Measurements from ENCODE around the gene PCARE. TPM values are rescaled to one million over a fixed set of nuclear protein-coding genes. Genes with fewer than 3 reads are reported as not detected.

The PCARE gene
- polyA plus RNA-seq, 2 donors: 0.07 to 0.22 TPM

- WGBS, 2 donors: 72 to 82% methylated on average over 9 of the region's 9 CpGs
- Histone ChIP-seq H3K4me3 (ENCODE audit: low read depth in 1 of 2, low read length in 2 of 2) (no peak overlapping the region), H3K36me3 (ENCODE audit: control insufficient read depth in 2 of 2, insufficient read depth in 2 of 2, low read length in 1 of 2) (no peaks in the 10 kb centered on the region), H3K27me3 (ENCODE audit: control insufficient read depth in 1 of 2, insufficient read depth in 2 of 2, low read length in 2 of 2) (no peaks in the 10 kb centered on the region), H3K4me1 (ENCODE audit: control insufficient read depth in 2 of 2, insufficient read depth in 2 of 2, low read length in 1 of 2) (peaks cover 13 to 24% of the 10 kb centered on the region in 2 donors), H3K27ac (ENCODE audit: low read depth in 2 of 2, low read length in 1 of 2) (no peak overlapping the region), H3K9me3 (ENCODE audit: control insufficient read depth in 2 of 2, insufficient read depth in 1 of 2, low read depth in 1 of 2, low read length in 1 of 2) (no peaks in the 10 kb centered on the region)
Observed at GRCh38 chr2:29060441-29060840, 13.9 kb downstream of the PCARE start.

- Histone ChIP-seq H3K27ac (ENCODE audit: low read depth in 2 of 2, low read length in 1 of 2) (no peak overlapping the region), H3K27me3 (ENCODE audit: control insufficient read depth in 1 of 2, insufficient read depth in 2 of 2, low read length in 2 of 2) (no peaks in the 10 kb centered on the region), H3K36me3 (ENCODE audit: control insufficient read depth in 2 of 2, insufficient read depth in 2 of 2, low read length in 1 of 2) (no peaks in the 10 kb centered on the region), H3K4me1 (ENCODE audit: control insufficient read depth in 2 of 2, insufficient read depth in 2 of 2, low read length in 1 of 2) (peaks cover 9 to 19% of the 10 kb centered on the region in 2 donors), H3K4me3 (ENCODE audit: low read depth in 1 of 2, low read length in 2 of 2) (no peak overlapping the region), H3K9me3 (ENCODE audit: control insufficient read depth in 2 of 2, insufficient read depth in 1 of 2, low read depth in 1 of 2, low read length in 1 of 2) (no peaks in the 10 kb centered on the region)
- 84 to 86% methylated on average over 1 of the region's 1 CpG for WGBS, 2 donors
Observed at GRCh38 chr2:29059624-29060023, 14.7 kb downstream of the PCARE start.

- Histone ChIP-seq H3K9me3 (ENCODE audit: control insufficient read depth in 2 of 2, insufficient read depth in 1 of 2, low read depth in 1 of 2, low read length in 1 of 2) (no peaks in the 10 kb centered on the region), H3K4me3 (ENCODE audit: low read depth in 1 of 2, low read length in 2 of 2) (no peak overlapping the region), H3K4me1 (ENCODE audit: control insufficient read depth in 2 of 2, insufficient read depth in 2 of 2, low read length in 1 of 2) (peaks cover 2 to 9% of the 10 kb centered on the region in 2 donors), H3K27me3 (ENCODE audit: control insufficient read depth in 1 of 2, insufficient read depth in 2 of 2, low read length in 2 of 2) (no peaks in the 10 kb centered on the region), H3K27ac (ENCODE audit: low read depth in 2 of 2, low read length in 1 of 2) (peak overlapping the region in 1 of 2 donors; percentile 24), H3K36me3 (ENCODE audit: control insufficient read depth in 2 of 2, insufficient read depth in 2 of 2, low read length in 1 of 2) (no peaks in the 10 kb centered on the region)
- 81 to 82% methylated on average over 4 of the region's 4 CpGs for WGBS, 2 donors
Observed at GRCh38 chr2:29057006-29057405, 17.3 kb downstream of the PCARE start.

- Histone ChIP-seq H3K36me3 (ENCODE audit: control insufficient read depth in 2 of 2, insufficient read depth in 2 of 2, low read length in 1 of 2) (no peaks in the 10 kb centered on the region), H3K4me1 (ENCODE audit: control insufficient read depth in 2 of 2, insufficient read depth in 2 of 2, low read length in 1 of 2) (peaks cover 2 to 9% of the 10 kb centered on the region in 2 donors), H3K27ac (ENCODE audit: low read depth in 2 of 2, low read length in 1 of 2) (peak overlapping the region in 1 of 2 donors; percentile 15), H3K9me3 (ENCODE audit: control insufficient read depth in 2 of 2, insufficient read depth in 1 of 2, low read depth in 1 of 2, low read length in 1 of 2) (no peaks in the 10 kb centered on the region), H3K27me3 (ENCODE audit: control insufficient read depth in 1 of 2, insufficient read depth in 2 of 2, low read length in 2 of 2) (no peaks in the 10 kb centered on the region), H3K4me3 (ENCODE audit: low read depth in 1 of 2, low read length in 2 of 2) (no peak overlapping the region)
- 95 to 98% methylated on average over 5 of the region's 5 CpGs for WGBS, 2 donors
Observed at GRCh38 chr2:29056452-29056851, 17.9 kb downstream of the PCARE start.

- H3K9me3 ChIP-seq (ENCODE audit: control insufficient read depth in 2 of 2, insufficient read depth in 1 of 2, low read depth in 1 of 2, low read length in 1 of 2): no peaks in the 10 kb centered on the region
- 97 to 100% methylated on average over 1 of the region's 1 CpG for WGBS, 2 donors
Observed at GRCh38 chr2:29055601-29056000, 18.7 kb downstream of the PCARE start.

GRCh38 chr2:29054430-29054829 lies 19.9 kb downstream of the PCARE start:
- H3K27me3 ChIP-seq (ENCODE audit: control insufficient read depth in 1 of 2, insufficient read depth in 2 of 2, low read length in 2 of 2): no peaks in the 10 kb centered on the region
- WGBS, 2 donors: 77% methylated on average over 7 of the region's 7 CpGs
- no peaks in the 10 kb centered on the region for H3K9me3 ChIP-seq (ENCODE audit: control insufficient read depth in 2 of 2, insufficient read depth in 1 of 2, low read depth in 1 of 2, low read length in 1 of 2)

More at GRCh38 chr2:29055601-29056000, 18.7 kb downstream of the PCARE start:
- Histone ChIP-seq H3K36me3 (ENCODE audit: control insufficient read depth in 2 of 2, insufficient read depth in 2 of 2, low read length in 1 of 2) (no peaks in the 10 kb centered on the region), H3K27me3 (ENCODE audit: control insufficient read depth in 1 of 2, insufficient read depth in 2 of 2, low read length in 2 of 2) (no peaks in the 10 kb centered on the region), H3K4me3 (ENCODE audit: low read depth in 1 of 2, low read length in 2 of 2) (no peak overlapping the region), H3K4me1 (ENCODE audit: control insufficient read depth in 2 of 2, insufficient read depth in 2 of 2, low read length in 1 of 2) (peaks cover 2 to 9% of the 10 kb centered on the region in 2 donors), H3K27ac (ENCODE audit: low read depth in 2 of 2, low read length in 1 of 2) (no peak overlapping the region)

GRCh38 chr2:29053670-29054400 lies 20.5 kb downstream of the PCARE start:
- H3K27ac ChIP-seq (ENCODE audit: low read depth in 2 of 2, low read length in 1 of 2): peak overlapping the region; percentile 0 to 1
- H3K27me3 ChIP-seq (ENCODE audit: control insufficient read depth in 1 of 2, insufficient read depth in 2 of 2, low read length in 2 of 2): no peaks in the 10 kb centered on the region
- H3K9me3 ChIP-seq (ENCODE audit: control insufficient read depth in 2 of 2, insufficient read depth in 1 of 2, low read depth in 1 of 2, low read length in 1 of 2): no peaks in the 10 kb centered on the region
- H3K36me3 ChIP-seq (ENCODE audit: control insufficient read depth in 2 of 2, insufficient read depth in 2 of 2, low read length in 1 of 2): no peaks in the 10 kb centered on the region
- 59 to 61% methylated on average over 5 of the region's 5 CpGs for WGBS, 2 donors
- H3K4me3 ChIP-seq (ENCODE audit: low read depth in 1 of 2, low read length in 2 of 2): no peak overlapping the region
- H3K4me1 ChIP-seq (ENCODE audit: control insufficient read depth in 2 of 2, insufficient read depth in 2 of 2, low read length in 1 of 2): peaks cover 2 to 6% of the 10 kb centered on the region in 2 donors

More at GRCh38 chr2:29054430-29054829, 19.9 kb downstream of the PCARE start:
- H3K4me3 ChIP-seq (ENCODE audit: low read depth in 1 of 2, low read length in 2 of 2): no peak overlapping the region
- no peaks in the 10 kb centered on the region for H3K36me3 ChIP-seq (ENCODE audit: control insufficient read depth in 2 of 2, insufficient read depth in 2 of 2, low read length in 1 of 2)
- peaks cover 2 to 6% of the 10 kb centered on the region in 2 donors for H3K4me1 ChIP-seq (ENCODE audit: control insufficient read depth in 2 of 2, insufficient read depth in 2 of 2, low read length in 1 of 2)
- H3K27ac ChIP-seq (ENCODE audit: low read depth in 2 of 2, low read length in 1 of 2): no peak overlapping the region

GRCh38 chr2:29053223-29053622 lies 21.1 kb downstream of the PCARE start:
- Histone ChIP-seq H3K27ac (ENCODE audit: low read depth in 2 of 2, low read length in 1 of 2) (no peak overlapping the region), H3K9me3 (ENCODE audit: control insufficient read depth in 2 of 2, insufficient read depth in 1 of 2, low read depth in 1 of 2, low read length in 1 of 2) (no peaks in the 10 kb centered on the region), H3K4me3 (ENCODE audit: low read depth in 1 of 2, low read length in 2 of 2) (no peak overlapping the region), H3K27me3 (ENCODE audit: control insufficient read depth in 1 of 2, insufficient read depth in 2 of 2, low read length in 2 of 2) (no peaks in the 10 kb centered on the region), H3K4me1 (ENCODE audit: control insufficient read depth in 2 of 2, insufficient read depth in 2 of 2, low read length in 1 of 2) (peaks cover 2 to 6% of the 10 kb centered on the region in 2 donors), H3K36me3 (ENCODE audit: control insufficient read depth in 2 of 2, insufficient read depth in 2 of 2, low read length in 1 of 2) (no peaks in the 10 kb centered on the region)
- WGBS, 2 donors: 51 to 66% methylated on average over 7 of the region's 7 CpGs

- WGBS, 2 donors: 58 to 69% methylated on average over 6 of the region's 6 CpGs
- no peaks in the 10 kb centered on the region for H3K27me3 ChIP-seq (ENCODE audit: control insufficient read depth in 1 of 2, insufficient read depth in 2 of 2, low read length in 2 of 2)
- H3K4me1 ChIP-seq (ENCODE audit: control insufficient read depth in 2 of 2, insufficient read depth in 2 of 2, low read length in 1 of 2): peaks cover 2 to 6% of the 10 kb centered on the region in 2 donors
- H3K27ac ChIP-seq (ENCODE audit: low read depth in 2 of 2, low read length in 1 of 2): no peak overlapping the region
- H3K9me3 ChIP-seq (ENCODE audit: control insufficient read depth in 2 of 2, insufficient read depth in 1 of 2, low read depth in 1 of 2, low read length in 1 of 2): no peaks in the 10 kb centered on the region
- no peak overlapping the region for H3K4me3 ChIP-seq (ENCODE audit: low read depth in 1 of 2, low read length in 2 of 2)
- no peaks in the 10 kb centered on the region for H3K36me3 ChIP-seq (ENCODE audit: control insufficient read depth in 2 of 2, insufficient read depth in 2 of 2, low read length in 1 of 2)
Observed at GRCh38 chr2:29052807-29053206, 21.5 kb downstream of the PCARE start.

- Histone ChIP-seq H3K27me3 (ENCODE audit: control insufficient read depth in 1 of 2, insufficient read depth in 2 of 2, low read length in 2 of 2) (no peaks in the 10 kb centered on the region), H3K4me3 (ENCODE audit: low read depth in 1 of 2, low read length in 2 of 2) (no peak overlapping the region), H3K27ac (ENCODE audit: low read depth in 2 of 2, low read length in 1 of 2) (no peak overlapping the region), H3K9me3 (ENCODE audit: control insufficient read depth in 2 of 2, insufficient read depth in 1 of 2, low read depth in 1 of 2, low read length in 1 of 2) (no peaks in the 10 kb centered on the region), H3K36me3 (ENCODE audit: control insufficient read depth in 2 of 2, insufficient read depth in 2 of 2, low read length in 1 of 2) (no peaks in the 10 kb centered on the region), H3K4me1 (ENCODE audit: control insufficient read depth in 2 of 2, insufficient read depth in 2 of 2, low read length in 1 of 2) (peaks cover 2 to 6% of the 10 kb centered on the region in 2 donors)
- WGBS, 2 donors: 92 to 99% methylated on average over 12 of the region's 12 CpGs
Observed at GRCh38 chr2:29051730-29052129, 22.6 kb downstream of the PCARE start.

Measured in esophagus (tissue), 2 donors.